Measurements from ENCODE around the gene SLC41A3. TPM values are rescaled to one million over a fixed set of nuclear protein-coding genes. Genes with fewer than 3 reads are reported as not detected.

The SLC41A3 gene
- total RNA-seq, 3 donors from 2014 or later, result 23.0 to 33.9 (median 31.2) TPM

DNA sequence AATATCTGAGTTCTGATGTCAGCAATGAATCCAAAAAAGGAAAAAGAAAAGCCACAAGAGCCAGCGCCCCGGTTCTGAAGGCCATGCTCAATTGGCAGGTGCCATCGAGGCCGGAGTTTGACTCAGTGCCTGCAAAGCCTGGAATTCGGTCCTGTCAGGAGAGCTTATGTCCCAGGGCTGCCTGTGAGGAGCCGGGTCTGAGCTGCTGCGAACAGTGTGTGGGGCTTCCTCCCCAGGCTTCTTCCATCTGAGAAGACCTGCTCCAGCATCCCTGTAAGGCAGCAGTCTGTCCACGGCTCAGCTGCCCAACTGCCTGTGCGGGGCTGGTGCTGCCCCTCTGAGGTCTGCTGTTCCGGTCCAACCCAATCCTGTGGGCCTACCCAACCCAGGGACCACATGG, 68.8 kb downstream of the SLC41A3 start:
- TF ChIP-seq, protein P1, sequence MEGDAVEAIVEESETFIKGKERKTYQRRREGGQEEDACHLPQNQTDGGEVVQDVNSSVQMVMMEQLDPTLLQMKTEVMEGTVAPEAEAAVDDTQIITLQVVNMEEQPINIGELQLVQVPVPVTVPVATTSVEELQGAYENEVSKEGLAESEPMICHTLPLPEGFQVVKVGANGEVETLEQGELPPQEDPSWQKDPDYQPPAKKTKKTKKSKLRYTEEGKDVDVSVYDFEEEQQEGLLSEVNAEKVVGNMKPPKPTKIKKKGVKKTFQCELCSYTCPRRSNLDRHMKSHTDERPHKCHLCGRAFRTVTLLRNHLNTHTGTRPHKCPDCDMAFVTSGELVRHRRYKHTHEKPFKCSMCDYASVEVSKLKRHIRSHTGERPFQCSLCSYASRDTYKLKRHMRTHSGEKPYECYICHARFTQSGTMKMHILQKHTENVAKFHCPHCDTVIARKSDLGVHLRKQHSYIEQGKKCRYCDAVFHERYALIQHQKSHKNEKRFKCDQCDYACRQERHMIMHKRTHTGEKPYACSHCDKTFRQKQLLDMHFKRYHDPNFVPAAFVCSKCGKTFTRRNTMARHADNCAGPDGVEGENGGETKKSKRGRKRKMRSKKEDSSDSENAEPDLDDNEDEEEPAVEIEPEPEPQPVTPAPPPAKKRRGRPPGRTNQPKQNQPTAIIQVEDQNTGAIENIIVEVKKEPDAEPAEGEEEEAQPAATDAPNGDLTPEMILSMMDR (IDR thresholded peaks at IDR 0.05), result no peak
- H3K9me3 ChIP-seq, result no peaks in the 10 kb centered on the region
- no peak for ATAC-seq
- no peaks in the 10 kb centered on the region for H3K36me3 ChIP-seq (ENCODE audit: low read depth)
- H3K4me1 ChIP-seq (ENCODE audit: low read depth), result no peaks in the 10 kb centered on the region
- intact Hi-C loops (cut with DNase I, micrococcal nuclease), result no loop called here
- DNase-seq, result no peak
- H3K4me3 ChIP-seq, result no peak overlapping the region

- Histone ChIP-seq H3K36me3 (ENCODE audit: low read depth) (no peaks in the 10 kb centered on the region), H3K9me3 (no peaks in the 10 kb centered on the region), H3K4me1 (ENCODE audit: low read depth) (no peaks in the 10 kb centered on the region), H3K4me3 (no peak overlapping the region)
- intact Hi-C loops (cut with DNase I, micrococcal nuclease), result no loop called here
- TF ChIP-seq, protein P1 (IDR thresholded peaks at IDR 0.05), result no peak
- ATAC-seq (peak; percentile 36), DNase-seq (peak in 1 of 3 donors; percentile 7)
Observed at GRCh38 chr3:126014252-126014651, 69.7 kb downstream of the SLC41A3 start.

DNA sequence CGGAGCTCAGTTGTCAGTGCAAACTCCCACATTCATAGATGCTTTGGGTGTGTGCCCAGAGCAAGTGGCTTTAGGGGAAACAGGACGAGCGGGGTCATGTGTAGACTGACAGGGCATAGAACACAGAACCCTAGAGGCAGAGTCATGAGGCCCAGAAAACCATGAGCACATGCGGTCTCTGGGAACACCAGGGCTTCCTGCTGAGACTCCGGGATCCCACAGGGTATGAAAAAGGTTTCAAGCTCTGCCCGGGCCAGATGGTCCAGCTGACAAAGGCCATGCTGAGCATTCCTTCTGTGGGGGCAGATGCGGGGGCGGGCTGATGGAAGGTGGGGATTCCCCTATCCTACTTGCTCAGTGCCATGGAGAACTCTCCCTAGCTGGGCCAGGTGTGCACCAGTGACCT, 70.2 kb downstream of the SLC41A3 start:
- TF ChIP-seq, protein P1 (IDR thresholded peaks at IDR 0.05), result no peak
- Histone ChIP-seq H3K4me1 (ENCODE audit: low read depth) (no peaks in the 10 kb centered on the region), H3K9me3 (no peaks in the 10 kb centered on the region), H3K36me3 (ENCODE audit: low read depth) (no peaks in the 10 kb centered on the region), H3K4me3 (no peak overlapping the region)
- no peak for DNase-seq
- intact Hi-C loops (cut with DNase I, micrococcal nuclease), result no loop called here
- ATAC-seq, result no peak

DNA sequence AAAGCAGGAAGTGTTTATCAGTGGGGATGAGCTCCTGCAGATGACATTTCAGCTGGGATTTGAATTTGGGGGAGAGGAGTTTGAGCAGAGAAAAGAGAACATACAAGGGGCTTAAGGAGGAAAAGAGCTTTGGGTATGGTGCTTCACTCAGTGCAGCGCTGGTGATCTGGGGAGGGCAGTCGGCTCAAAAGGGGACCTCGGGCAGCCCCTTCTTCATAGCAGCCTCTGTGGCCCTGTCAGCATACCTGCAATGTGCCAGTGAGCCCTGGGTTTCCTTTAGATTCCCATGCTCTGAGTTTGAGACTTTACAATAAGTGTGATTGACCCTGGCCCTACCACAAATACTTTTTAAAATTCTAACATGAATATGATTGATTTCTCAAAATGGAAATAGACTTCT, 74.7 kb downstream of the SLC41A3 start:
- H3K4me1 ChIP-seq (ENCODE audit: low read depth), result no peaks in the 10 kb centered on the region
- ATAC-seq (no peak), DNase-seq (no peak)
- intact Hi-C loops (cut with DNase I, micrococcal nuclease), result no loop called here
- no peaks in the 10 kb centered on the region for H3K9me3 ChIP-seq
- no peaks in the 10 kb centered on the region for H3K36me3 ChIP-seq (ENCODE audit: low read depth)
- no peak overlapping the region for H3K4me3 ChIP-seq
- TF ChIP-seq, protein P1 (IDR thresholded peaks at IDR 0.05), result no peak

- Histone ChIP-seq H3K9me3 (no peaks in the 10 kb centered on the region), H3K36me3 (ENCODE audit: low read depth) (no peaks in the 10 kb centered on the region), H3K4me3 (no peak overlapping the region), H3K4me1 (ENCODE audit: low read depth) (no peaks in the 10 kb centered on the region)
- DNase-seq (no peak), ATAC-seq (no peak)
- TF ChIP-seq, protein P1 (IDR thresholded peaks at IDR 0.05), result no peak
- intact Hi-C loops (cut with DNase I, micrococcal nuclease), result no loop called here
Observed at GRCh38 chr3:126008219-126008618, 75.7 kb downstream of the SLC41A3 start.

DNA sequence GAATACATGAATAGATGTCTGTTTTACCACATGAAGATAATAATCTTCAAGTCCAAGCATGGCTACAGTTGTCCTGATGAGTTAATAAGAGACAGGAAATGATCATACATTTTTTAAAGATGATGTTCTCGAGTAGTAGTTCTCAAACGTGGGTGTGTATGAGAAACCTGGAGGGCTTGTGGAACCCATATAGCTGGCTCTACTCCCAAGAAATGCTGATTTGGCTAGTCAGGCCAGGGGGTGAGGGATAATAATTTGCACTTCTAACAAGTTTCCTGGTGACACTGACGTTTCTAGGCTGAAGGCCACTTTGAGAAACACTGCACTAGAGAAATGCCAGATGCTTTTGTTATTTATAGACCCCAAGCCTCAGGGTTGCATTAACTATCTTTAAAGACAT, 78.0 kb downstream of the SLC41A3 start:
- H3K4me1 ChIP-seq (ENCODE audit: low read depth), result no peaks in the 10 kb centered on the region
- H3K9me3 ChIP-seq, result peaks cover 12% of the 10 kb centered on the region
- ATAC-seq, result no peak
- TF ChIP-seq, protein P1 (IDR thresholded peaks at IDR 0.05), result no peak
- intact Hi-C loops (cut with DNase I, micrococcal nuclease), result no loop called here
- no peaks in the 10 kb centered on the region for H3K36me3 ChIP-seq (ENCODE audit: low read depth)
- DNase-seq, result no peak
- H3K4me3 ChIP-seq, result no peak overlapping the region

Data from mucosa of descending colon (tissue), 3 donors.